IMR-90 (cell line): ENCODE results near the gene POU2F1. TPM values are rescaled to one million over a fixed set of nuclear protein-coding genes. Genes with fewer than 3 reads are reported as not detected.

Experiments used
- ATAC-seq: fragments of 200-7000 bp; cut with Tn5 transposase; 2 replicates; pipeline ENCODE4 v1.9.1; 2020; ENCODE audit warnings: low read depth, mild to moderate bottlenecking, moderate library complexity
- BruUV-seq: library from RNA; stranded (reverse); fragments of 400-500 nt; replicated peaks from 2 replicates; lab custom pipeline; 2021; lab: Mats Ljungman, UMichigan
- CTCF ChIA-PET: fragments of 300-600 bp; formaldehyde crosslinking; extraction: SDS; loops from one replicate; lab custom pipeline; 2021; ENCODE audit warnings: antibody characterized with exemption; lab: Yijun Ruan, JAX
- POLR2A ChIA-PET: fragments of 300-600 bp; sonication (Branson Sonifier 250); formaldehyde crosslinking; loops from one replicate; lab custom pipeline; 2022; ENCODE audit warnings: antibody characterized with exemption; ENCODE audit not compliant: unreplicated experiment; lab: Charles Lee
- DNase-seq: peaks from one replicate; pipeline ENCODE4 v3.0.0; 2013
- H2AFZ ChIP-seq: replicated peaks from 2 replicates; pipeline ENCODE3; 2013; ENCODE audit warnings: low read length, mild to moderate bottlenecking; ENCODE audit not compliant: poor library complexity
- H2AK5ac ChIP-seq: 2 replicates; pipeline ENCODE4 v1.6.1; 2013; ENCODE audit warnings: low read depth, low read length, inconsistent platforms
- H2AK9ac ChIP-seq: replicated peaks from 2 replicates; pipeline ENCODE3; 2013; ENCODE audit warnings: mild to moderate bottlenecking, low read depth, low read length, moderate library complexity; ENCODE audit not compliant: poor library complexity
- H2BK120ac ChIP-seq: 2 replicates; pipeline ENCODE4 v1.6.1; 2013; ENCODE audit warnings: low read depth, low read length, inconsistent platforms
- H2BK15ac ChIP-seq: 3 replicates; pipeline ENCODE4 v1.6.1; 2013; ENCODE audit warnings: low read depth, low read length, inconsistent platforms
- H2BK20ac ChIP-seq: 2 replicates; pipeline ENCODE4 v1.6.1; 2013; ENCODE audit warnings: low read depth, mild to moderate bottlenecking, inconsistent platforms, low read length, moderate library complexity
- H2BK5ac ChIP-seq: 2 replicates; pipeline ENCODE4 v1.6.1; 2013; ENCODE audit warnings: mild to moderate bottlenecking, low read depth, low read length, inconsistent platforms; ENCODE audit not compliant: poor library complexity, severe bottlenecking
- H3K14ac ChIP-seq: replicated peaks from 2 replicates; pipeline ENCODE4 v1.6.1; 2013; ENCODE audit warnings: low read depth, low read length, inconsistent platforms
- H3K18ac ChIP-seq: 2 replicates; pipeline ENCODE4 v1.6.1; 2013; ENCODE audit warnings: low read depth, low read length, control low read depth
- H3K23ac ChIP-seq: 2 replicates; pipeline ENCODE4 v1.6.1; 2013; ENCODE audit warnings: low read depth, low read length, inconsistent platforms
- H3K27ac ChIP-seq: 2 replicates; pipeline ENCODE4 v1.5.1; 2013; ENCODE audit warnings: mild to moderate bottlenecking, control low read depth, low read length; ENCODE audit not compliant: insufficient read depth
- H3K27me3 ChIP-seq: 2 replicates; pipeline ENCODE4 v1.6.1; 2013; ENCODE audit warnings: low read length; ENCODE audit not compliant: control insufficient read depth, insufficient read depth
- H3K36me3 ChIP-seq: 2 replicates; pipeline ENCODE4 v1.6.1; 2013; ENCODE audit warnings: low read length, mixed read lengths; ENCODE audit not compliant: control insufficient read depth, insufficient read depth
- H3K4ac ChIP-seq: 2 replicates; pipeline ENCODE4 v1.6.1; 2013; ENCODE audit warnings: low read depth, low read length, inconsistent platforms
- H3K4me1 ChIP-seq: 2 replicates; pipeline ENCODE4 v1.6.1; 2013; ENCODE audit warnings: low read length, mixed read lengths; ENCODE audit not compliant: control insufficient read depth, insufficient read depth
- H3K4me2 ChIP-seq: 2 replicates; pipeline ENCODE4 v1.6.1; 2013; ENCODE audit warnings: low read depth, mild to moderate bottlenecking, control low read depth, low read length, moderate library complexity
- H3K4me3 ChIP-seq: 2 replicates; pipeline ENCODE4 v1.5.1; 2013; ENCODE audit warnings: low read depth, mild to moderate bottlenecking, control low read depth, low read length, moderate library complexity; ENCODE audit not compliant: insufficient read depth
- H3K56ac ChIP-seq: 2 replicates; pipeline ENCODE4 v1.6.1; 2013; ENCODE audit warnings: low read length, inconsistent platforms; ENCODE audit not compliant: insufficient read depth; ENCODE audit errors: extremely low read depth
- H3K79me1 ChIP-seq, 2 experiments: 2 replicates each; pipeline ENCODE4 v1.6.1; 2013; ENCODE audit warnings: low read length in 2 of 2, inconsistent platforms in 1 of 2, low read depth in 1 of 2
- H3K9ac ChIP-seq: 2 replicates; pipeline ENCODE4 v1.6.1; 2013; ENCODE audit warnings: low read depth, low read length, control low read depth
- H3K9me1 ChIP-seq: 2 replicates; pipeline ENCODE4 v1.6.1; 2013; ENCODE audit warnings: low read length, inconsistent platforms; ENCODE audit not compliant: insufficient read depth
- H3K9me3 ChIP-seq: 2 replicates; pipeline ENCODE4 v1.6.1; 2013; ENCODE audit warnings: low read length; ENCODE audit not compliant: control insufficient read depth, insufficient read depth
- H4K20me1 ChIP-seq: 2 replicates; pipeline ENCODE4 v1.6.1; 2013; ENCODE audit warnings: low read length, inconsistent platforms; ENCODE audit not compliant: insufficient read depth
- H4K5ac ChIP-seq: 2 replicates; pipeline ENCODE4 v1.6.1; 2013; ENCODE audit warnings: mild to moderate bottlenecking, low read depth, low read length, control low read depth
- H4K8ac ChIP-seq, 2 experiments: 2 replicates each; pipeline ENCODE4 v1.6.1; 2013; ENCODE audit warnings: low read depth in 2 of 2, low read length in 2 of 2, control low read depth in 1 of 2, inconsistent platforms in 1 of 2
- H4K91ac ChIP-seq: 2 replicates; pipeline ENCODE4 v1.6.1; 2013; ENCODE audit warnings: low read depth, low read length, inconsistent platforms; ENCODE audit not compliant: insufficient read depth
- BHLHE40 ChIP-seq: fragments of 150-350 bp; IDR thresholded peaks from 2 replicates; pipeline ENCODE4 v1.6.1; 2016; ENCODE audit warnings: mild to moderate bottlenecking, low read depth, low read length
- MXI1 ChIP-seq: IDR thresholded peaks from 2 replicates; pipeline ENCODE4 v1.6.1; 2012; ENCODE audit warnings: low read depth, mild to moderate bottlenecking, low read length, moderate library complexity, borderline replicate concordance
- RAD21 ChIP-seq: IDR thresholded peaks from 2 replicates; pipeline ENCODE4 v1.6.1; 2012; ENCODE audit warnings: low read length, improper control_type of control experiment
- RCOR1 ChIP-seq: IDR thresholded peaks from 2 replicates; pipeline ENCODE4 v1.6.1; 2012; ENCODE audit warnings: mild to moderate bottlenecking, low read length, improper control_type of control experiment; ENCODE audit not compliant: insufficient replicate concordance
- WGBS, 2 experiments: methylation state at CpG; one replicate each; pipeline versions ENCODE4 v1.1.5 to v1.1.7; 2013; ENCODE audit warnings: missing lambda C conversion rate in 2 of 2; ENCODE audit not compliant: insufficient read length in 1 of 2; ENCODE audit errors: extremely low coverage in 2 of 2; 5-methylcytosine and 5-hydroxymethylcytosine counted together
- dilution Hi-C: fragments of 300-500 bp; cut with HindIII; formaldehyde crosslinking; loops from one replicate; pipeline ENCODE4 v1.14.3; 2018; ENCODE audit warnings: low sequenced_read_pairs; ENCODE audit not compliant: unreplicated experiment
- in situ Hi-C: fragments of 300-500 bp; cut with MboI; formaldehyde crosslinking; loops from 3 replicates; pipeline ENCODE4 v1.14.3; 2019; ENCODE audit warnings: low sequenced_read_pairs, inconsistent platforms, mixed read lengths
- intact Hi-C: fragments of 100-400 bp; cut with micrococcal nuclease; formaldehyde crosslinking; loops from 2 replicates; pipeline ENCODE4 v1.10.0; 2022
- polyA plus RNA-seq, 3 experiments: library from polyadenylated mRNA; depleted of rRNA; stranded (reverse); fragments of >200 nt; gene quantifications; 2 replicates each; pipeline ENCODE4 v1.2.3, GENCODE V29; 2012; ENCODE audit warnings: low replicate concordance in 1 of 3
- total RNA-seq: library from RNA; depleted of rRNA; stranded (reverse); fragments of >200 nt; gene quantifications from 2 replicates; pipeline ENCODE4 v1.2.3, GENCODE V29; 2012

The POU2F1 gene
- total and polyA plus RNA-seq, 2 of the 4 experiments (the other 2 are of a cell fraction) = 1.2 to 3.4 TPM

DNA sequence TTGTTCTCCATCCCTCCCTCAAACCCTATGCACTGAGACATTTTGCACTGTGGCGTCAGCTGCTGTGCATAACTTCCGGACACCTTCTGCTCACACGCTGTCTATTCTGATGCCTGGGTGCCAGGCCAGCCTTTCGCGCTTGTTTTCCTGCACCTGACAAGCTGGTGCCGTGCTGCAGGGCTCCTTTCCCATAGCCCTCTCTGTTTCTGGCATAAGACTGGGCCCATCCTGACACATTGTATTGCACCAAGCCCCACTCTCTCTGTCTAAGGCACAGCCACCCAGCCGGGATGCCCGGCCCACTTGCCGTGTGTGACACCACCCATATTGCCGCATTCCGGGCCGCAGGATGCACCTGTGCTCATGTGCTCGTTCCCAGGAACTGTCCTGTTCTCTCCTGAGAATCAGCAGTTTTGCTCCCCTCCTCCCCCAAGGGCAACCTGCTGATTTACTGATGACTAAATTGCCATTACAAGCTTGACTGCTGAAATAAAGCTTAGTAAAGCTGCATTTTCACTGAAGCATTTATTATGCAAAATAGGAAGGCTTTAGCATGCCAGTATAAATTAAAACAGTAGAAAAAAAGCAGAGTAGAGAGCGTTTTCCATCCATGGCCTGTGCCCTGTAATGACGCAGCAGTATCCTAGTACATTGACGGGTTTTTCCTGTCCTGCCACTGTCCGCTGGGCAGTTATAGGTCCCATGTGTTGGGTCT is 209.6 kb downstream of the POU2F1 start:
- H4K5ac ChIP-seq = no peak overlapping the region
- DNase-seq (no peak), ATAC-seq (no peak)
- no peaks in the 10 kb centered on the region; the same call in 1 of the 2 replicates for H3K4me1 ChIP-seq
- no peak overlapping the region for H3K18ac ChIP-seq
- H3K4ac ChIP-seq = no peak overlapping the region
- in situ Hi-C loops = no loop called here
- no peak overlapping the region for H2BK5ac ChIP-seq
- POLR2A ChIA-PET = no interaction called here
- no peak overlapping the region for H3K4me2 ChIP-seq
- H3K9ac ChIP-seq = no peak overlapping the region
- H2AK5ac ChIP-seq = no peak overlapping the region
- H3K14ac ChIP-seq = no peak overlapping the region
- WGBS, 2 experiments = 75% methylated on average over 15 of the region's 17 CpGs; no CpG with 5 or more reads in 1 of the 2 experiments
- no peak overlapping the region for H2BK120ac ChIP-seq
- H3K36me3 ChIP-seq = no peaks in the 10 kb centered on the region
- H2AFZ ChIP-seq = no peak overlapping the region
- no peak overlapping the region for H3K27ac ChIP-seq
- no peak overlapping the region for H3K4me3 ChIP-seq
- H4K8ac ChIP-seq = no peak overlapping the region
- H2BK15ac ChIP-seq = no peak overlapping the region
- no peaks in the 10 kb centered on the region for H3K9me1 ChIP-seq
- H3K56ac ChIP-seq = no peak overlapping the region
- H4K91ac ChIP-seq = no peak overlapping the region
- H3K79me1 ChIP-seq = no peaks in the 10 kb centered on the region
- no peak overlapping the region for H2BK20ac ChIP-seq
- CTCF ChIA-PET = no interaction called here
- peaks cover 1% of the 10 kb centered on the region; the same call in 1 of the 2 replicates for H3K27me3 ChIP-seq
- intact Hi-C loops = no loop called here
- TF ChIP-seq MXI1 (no peak), RCOR1 (no peak), RAD21 (no peak), BHLHE40 (no peak)
- no peaks in the 10 kb centered on the region for H4K20me1 ChIP-seq
- no peaks in the 10 kb centered on the region for H3K9me3 ChIP-seq
- H3K23ac ChIP-seq = no peak overlapping the region
- BruUV-seq = no TSS peak
- dilution Hi-C loops = loop anchor here (25.0 kb wide), 1 partner anchor 168 kb away; no protein-coding TSS in a partner anchor
- no peak overlapping the region for H2AK9ac ChIP-seq
